ENCODE data around the gene GOLGA8N. TPM values are rescaled to one million over a fixed set of nuclear protein-coding genes. Genes with fewer than 3 reads are reported as not detected.

Gene GOLGA8N
- total RNA-seq, 1 experiment from 2014 or later: 0.91 TPM

DNA sequence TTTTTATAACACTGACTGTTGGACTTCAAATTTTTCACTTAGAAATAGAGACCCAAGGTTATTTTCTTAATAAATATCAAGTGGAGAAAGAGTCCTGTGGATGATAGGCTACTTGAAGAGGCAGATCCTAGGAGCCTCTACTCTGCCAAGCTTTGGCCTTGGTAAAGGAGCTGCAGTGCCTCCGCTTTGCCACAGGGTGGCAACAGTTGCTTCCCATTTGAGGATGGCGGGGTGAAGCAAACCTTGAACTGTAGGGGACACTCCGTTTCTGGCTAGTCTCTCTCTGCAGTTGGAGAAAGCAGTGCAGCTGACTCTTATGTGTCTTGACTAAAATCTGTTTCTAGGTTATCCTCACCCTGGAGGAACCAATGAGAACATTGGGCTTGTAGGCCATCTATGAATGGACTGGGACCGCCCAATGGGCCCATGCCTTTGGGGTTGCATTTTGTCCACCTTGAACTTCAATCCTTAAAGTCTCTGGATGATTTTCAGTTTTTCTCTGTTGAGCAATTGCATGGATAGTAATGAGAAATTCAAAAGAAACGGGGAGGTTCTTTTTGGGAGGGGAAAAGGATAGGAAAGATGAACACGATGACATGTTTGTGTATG, 58.1 kb downstream of the GOLGA8N start:
- Histone ChIP-seq H4K20me1 (ENCODE audit: low read length) (no peaks in the 10 kb centered on the region), H3K27ac (ENCODE audit: low read length) (peak overlapping the region; percentile 69), H2AFZ (ENCODE audit: low read length) (no peak overlapping the region), H3K9me3 (ENCODE audit: low read length) (no peaks in the 10 kb centered on the region), H3K9me2 (replicated peaks; ENCODE audit: low read length) (no peaks in the 10 kb centered on the region), H3K9ac (ENCODE audit: low read length) (peak overlapping the region; percentile 30), H3K79me2 (ENCODE audit: low read length) (no peaks in the 10 kb centered on the region), H3K4me1 (ENCODE audit: insufficient read depth, low read length) (peaks cover 23% of the 10 kb centered on the region), H3F3A (ENCODE audit: low read length, unreplicated experiment) (no peaks in the 10 kb centered on the region), H3K4me3 (ENCODE audit: low read length) (no peak overlapping the region), H3K36me3 (ENCODE audit: low read depth, low read length) (peaks cover 15% of the 10 kb centered on the region), H3K27me3 (ENCODE audit: low read length) (no peaks in the 10 kb centered on the region), H3K4me2 (ENCODE audit: low read length) (peak overlapping the region; percentile 72; the same call in 1 of the 2 replicates)
- intact Hi-C loops (cut with micrococcal nuclease): loop anchor here (1.0 kb wide), 1 partner anchor 305 kb away; no protein-coding TSS in a partner anchor
- ChIA-PET CTCF (interaction anchor here (0.6 to 1.0 kb wide), 6 partner anchors 9 to 417 kb away, joined by 3 to 9 read pairs (median 4); no protein-coding TSS in a partner anchor), POLR2A (ENCODE audit: unreplicated experiment) (interaction anchor here (0.7 kb wide), 1 partner anchor 90 kb away, joined by 3 read pairs; no protein-coding TSS in a partner anchor)
- TF ChIP-seq, protein P1, sequence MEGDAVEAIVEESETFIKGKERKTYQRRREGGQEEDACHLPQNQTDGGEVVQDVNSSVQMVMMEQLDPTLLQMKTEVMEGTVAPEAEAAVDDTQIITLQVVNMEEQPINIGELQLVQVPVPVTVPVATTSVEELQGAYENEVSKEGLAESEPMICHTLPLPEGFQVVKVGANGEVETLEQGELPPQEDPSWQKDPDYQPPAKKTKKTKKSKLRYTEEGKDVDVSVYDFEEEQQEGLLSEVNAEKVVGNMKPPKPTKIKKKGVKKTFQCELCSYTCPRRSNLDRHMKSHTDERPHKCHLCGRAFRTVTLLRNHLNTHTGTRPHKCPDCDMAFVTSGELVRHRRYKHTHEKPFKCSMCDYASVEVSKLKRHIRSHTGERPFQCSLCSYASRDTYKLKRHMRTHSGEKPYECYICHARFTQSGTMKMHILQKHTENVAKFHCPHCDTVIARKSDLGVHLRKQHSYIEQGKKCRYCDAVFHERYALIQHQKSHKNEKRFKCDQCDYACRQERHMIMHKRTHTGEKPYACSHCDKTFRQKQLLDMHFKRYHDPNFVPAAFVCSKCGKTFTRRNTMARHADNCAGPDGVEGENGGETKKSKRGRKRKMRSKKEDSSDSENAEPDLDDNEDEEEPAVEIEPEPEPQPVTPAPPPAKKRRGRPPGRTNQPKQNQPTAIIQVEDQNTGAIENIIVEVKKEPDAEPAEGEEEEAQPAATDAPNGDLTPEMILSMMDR (conservative IDR thresholded peaks at IDR 0.05; ENCODE audit: low read depth, low read length): peak; percentile 96
- no peak for TF ChIP-seq EZH2 (IDR thresholded peaks at IDR 0.05; ENCODE audit: low read length, unreplicated experiment)
- BruUV-seq (replicated peaks): no TSS peak
- ATAC-seq (peak; percentile 78), DNase-seq (peak; percentile 88)

GRCh38 chr15:32652178-32652577, 58.9 kb downstream of the GOLGA8N start:
- ChIA-PET POLR2A (ENCODE audit: unreplicated experiment) (no interaction called here), CTCF (interaction anchor here (0.6 to 1.0 kb wide), 5 partner anchors 8 to 342 kb away, joined by 3 to 4 read pairs (median 3); no protein-coding TSS in a partner anchor)
- TF ChIP-seq, protein P1 (conservative IDR thresholded peaks at IDR 0.05; ENCODE audit: low read depth, low read length): no peak
- TF ChIP-seq EZH2phosphoT487 (IDR thresholded peaks at IDR 0.05; ENCODE audit: borderline replicate concordance, low read length) (no peak), EZH2 (IDR thresholded peaks at IDR 0.05; ENCODE audit: low read length, unreplicated experiment) (no peak)
- Histone ChIP-seq H3K4me2 (ENCODE audit: low read length) (peak overlapping the region; percentile 72), H3K9me3 (ENCODE audit: low read length) (no peaks in the 10 kb centered on the region), H3K9ac (ENCODE audit: low read length) (peak overlapping the region; percentile 30), H3K27me3 (ENCODE audit: low read length) (no peaks in the 10 kb centered on the region), H3K36me3 (ENCODE audit: low read depth, low read length) (peaks cover 16% of the 10 kb centered on the region), H3F3A (ENCODE audit: low read length, unreplicated experiment) (no peaks in the 10 kb centered on the region), H3K27ac (ENCODE audit: low read length) (peak overlapping the region; percentile 69), H3K4me1 (ENCODE audit: insufficient read depth, low read length) (peaks cover 29% of the 10 kb centered on the region), H3K9me2 (replicated peaks; ENCODE audit: low read length) (no peaks in the 10 kb centered on the region), H2AFZ (ENCODE audit: low read length) (peak overlapping the region; percentile 58), H4K20me1 (ENCODE audit: low read length) (no peaks in the 10 kb centered on the region), H3K79me2 (ENCODE audit: low read length) (no peaks in the 10 kb centered on the region), H3K4me3 (ENCODE audit: low read length) (peak overlapping the region; percentile 22; the same call in 1 of the 2 replicates)
- peak; percentile 64 for DNase-seq
- intact Hi-C loops (cut with micrococcal nuclease): no loop called here
- BruUV-seq (replicated peaks): no TSS peak
- peak; percentile 54 for ATAC-seq

- Histone ChIP-seq H3K27me3 (ENCODE audit: low read length) (no peaks in the 10 kb centered on the region), H3K9ac (ENCODE audit: low read length) (peak overlapping the region; percentile 30), H3K4me3 (ENCODE audit: low read length) (no peak overlapping the region), H3K4me1 (ENCODE audit: insufficient read depth, low read length) (peaks cover 66% of the 10 kb centered on the region), H3K9me2 (replicated peaks; ENCODE audit: low read length) (no peaks in the 10 kb centered on the region), H3K36me3 (ENCODE audit: low read depth, low read length) (peaks cover 13% of the 10 kb centered on the region), H2AFZ (ENCODE audit: low read length) (no peak overlapping the region), H3K4me2 (ENCODE audit: low read length) (no peak overlapping the region), H3K9me3 (ENCODE audit: low read length) (no peaks in the 10 kb centered on the region), H3K79me2 (ENCODE audit: low read length) (no peaks in the 10 kb centered on the region), H3F3A (ENCODE audit: low read length, unreplicated experiment) (peaks cover 9% of the 10 kb centered on the region), H4K20me1 (ENCODE audit: low read length) (no peaks in the 10 kb centered on the region), H3K27ac (ENCODE audit: low read length) (peak overlapping the region; percentile 62)
- intact Hi-C loops (cut with micrococcal nuclease): no loop called here
- BruUV-seq (replicated peaks): no TSS peak
- TF ChIP-seq, protein P1 (conservative IDR thresholded peaks at IDR 0.05; ENCODE audit: low read depth, low read length): no peak
- TF ChIP-seq EZH2phosphoT487 (IDR thresholded peaks at IDR 0.05; ENCODE audit: borderline replicate concordance, low read length): no peak
- TF ChIP-seq EZH2 (IDR thresholded peaks at IDR 0.05; ENCODE audit: low read length, unreplicated experiment): no peak
- CTCF ChIA-PET: interaction anchor here (0.7 kb wide), 1 partner anchor 169 kb away, joined by 3 read pairs; no protein-coding TSS in a partner anchor
- POLR2A ChIA-PET (ENCODE audit: unreplicated experiment): no interaction called here
- DNase-seq (peak; percentile 44), ATAC-seq (no peak)
Measured at GRCh38 chr15:32656091-32656490, 62.8 kb downstream of the GOLGA8N start.
